NCI-H345 treated with DMSO at 0.1 percent for 48 hours (cell line): ENCODE measurements around the gene SLC12A3.

Experiments
- DNase-seq: peaks from one replicate; lab custom pipeline; 2025; ENCODE audit not compliant: unreplicated experiment; lab: John Stamatoyannopoulos, UW

Gene SLC12A3

DNA sequence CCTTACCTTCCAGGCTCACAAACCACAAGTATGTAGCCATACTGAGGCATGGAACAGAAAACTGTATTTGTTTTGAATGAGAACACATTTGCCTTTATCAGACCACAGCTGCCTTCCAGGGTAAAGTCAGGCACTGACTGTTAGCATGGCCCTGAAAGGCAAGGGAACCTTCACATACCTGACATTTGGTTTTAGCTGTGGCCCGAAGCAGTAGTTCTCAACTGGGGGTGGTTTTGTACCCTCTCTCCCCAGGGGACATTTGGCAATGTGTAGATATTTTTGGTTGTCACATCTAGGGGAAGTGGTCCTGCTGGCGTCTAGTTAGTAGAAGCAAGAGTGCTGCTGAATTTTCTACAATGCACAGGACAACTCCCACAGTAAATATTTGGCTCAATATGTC is 76.1 kb downstream of the SLC12A3 start:
- DNase-seq: no peak

DNA sequence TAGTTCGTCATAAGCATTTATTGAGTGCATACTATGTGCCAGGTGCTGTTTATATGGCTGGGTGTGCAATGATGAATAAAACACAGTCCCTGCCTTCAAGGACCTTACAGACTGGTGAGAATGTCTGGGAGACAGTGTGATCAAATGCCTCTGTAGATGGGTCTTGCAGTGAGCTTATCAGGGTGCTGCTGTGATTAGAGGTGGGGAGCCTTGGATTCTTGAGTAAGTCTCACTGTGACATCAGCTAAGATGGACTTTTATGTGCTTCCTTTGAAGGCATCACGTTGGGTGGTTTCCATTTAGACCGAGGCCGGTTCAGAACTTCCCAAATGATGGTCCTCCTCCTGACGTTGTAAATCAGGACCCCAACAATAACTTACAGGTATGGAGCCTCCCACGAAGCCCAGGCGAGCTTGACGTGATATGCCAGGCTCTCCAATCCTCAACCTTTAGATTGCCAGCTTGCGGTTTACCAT is 76.9 kb downstream of the SLC12A3 start:
- no peak for DNase-seq

DNA sequence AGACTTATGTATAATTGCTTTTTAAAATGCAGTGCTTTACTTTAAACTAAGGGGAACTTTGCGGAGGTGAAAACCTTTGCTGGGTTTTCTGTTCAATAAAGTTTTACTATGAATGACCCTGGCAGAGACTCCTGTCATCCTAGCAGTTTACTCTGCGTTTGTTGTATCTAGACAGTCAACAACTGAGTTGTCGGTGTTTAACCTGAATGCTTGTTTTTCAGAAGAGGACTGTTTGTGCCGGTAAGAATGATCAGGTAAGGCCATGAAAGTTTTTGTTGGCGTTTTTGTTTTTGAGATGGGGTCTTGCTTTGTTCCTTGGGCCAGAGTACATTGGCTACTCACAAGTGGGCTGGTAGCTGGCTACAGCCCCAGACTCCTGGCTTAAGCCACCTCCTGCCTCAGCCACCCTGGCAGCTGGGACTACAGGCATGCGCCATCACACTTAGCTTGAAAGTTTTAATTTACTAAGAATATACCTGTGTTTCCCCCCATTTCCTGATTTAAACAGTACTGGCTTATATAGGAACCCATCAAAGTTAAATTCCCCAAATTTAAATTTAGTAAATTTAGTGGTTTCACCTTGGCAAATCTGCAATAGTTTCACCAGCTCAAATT is 78.9 kb downstream of the SLC12A3 start:
- no peak for DNase-seq

DNA sequence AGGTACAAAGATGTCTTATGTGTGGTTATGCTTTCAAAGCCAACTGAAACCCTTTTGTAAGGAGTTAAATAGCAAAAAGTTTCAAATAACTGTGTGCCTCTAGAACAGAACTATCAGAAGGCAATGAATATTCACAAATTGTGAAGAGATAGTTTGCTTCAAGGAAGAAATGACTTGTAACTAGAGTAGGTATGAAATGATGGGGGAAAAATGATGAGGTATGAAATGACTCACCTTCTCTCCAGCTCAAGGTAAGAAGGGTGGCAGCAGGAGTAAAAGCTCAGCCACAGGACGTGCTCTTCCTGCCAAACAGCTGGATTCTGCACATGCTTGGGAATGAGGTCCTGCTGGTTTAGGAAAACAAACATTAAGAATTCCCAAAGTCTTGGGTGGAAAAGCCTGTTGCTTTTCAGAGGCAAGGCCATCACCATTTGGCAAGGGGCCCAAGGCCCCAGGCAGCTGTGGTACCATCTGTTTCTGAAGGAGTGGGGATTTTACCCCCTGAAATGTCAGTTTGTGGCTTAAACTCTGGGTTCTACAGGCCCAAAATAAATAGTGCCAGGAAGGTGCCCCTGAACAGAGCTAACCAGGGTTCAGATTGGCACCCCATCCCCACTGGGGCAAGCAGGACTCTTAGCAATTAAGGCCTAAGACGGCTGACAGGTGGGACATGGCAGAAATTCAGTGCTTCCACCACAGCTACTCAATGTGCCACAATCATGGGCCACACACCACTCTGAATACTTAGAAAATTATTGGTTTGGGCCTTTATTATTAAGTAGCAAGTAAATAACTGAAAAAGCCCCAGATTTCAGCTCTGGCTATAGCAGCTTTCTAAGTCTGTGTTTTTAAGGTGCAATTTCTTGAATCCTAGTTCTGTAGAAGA is 80.2 kb downstream of the SLC12A3 start:
- DNase-seq: no peak

DNA sequence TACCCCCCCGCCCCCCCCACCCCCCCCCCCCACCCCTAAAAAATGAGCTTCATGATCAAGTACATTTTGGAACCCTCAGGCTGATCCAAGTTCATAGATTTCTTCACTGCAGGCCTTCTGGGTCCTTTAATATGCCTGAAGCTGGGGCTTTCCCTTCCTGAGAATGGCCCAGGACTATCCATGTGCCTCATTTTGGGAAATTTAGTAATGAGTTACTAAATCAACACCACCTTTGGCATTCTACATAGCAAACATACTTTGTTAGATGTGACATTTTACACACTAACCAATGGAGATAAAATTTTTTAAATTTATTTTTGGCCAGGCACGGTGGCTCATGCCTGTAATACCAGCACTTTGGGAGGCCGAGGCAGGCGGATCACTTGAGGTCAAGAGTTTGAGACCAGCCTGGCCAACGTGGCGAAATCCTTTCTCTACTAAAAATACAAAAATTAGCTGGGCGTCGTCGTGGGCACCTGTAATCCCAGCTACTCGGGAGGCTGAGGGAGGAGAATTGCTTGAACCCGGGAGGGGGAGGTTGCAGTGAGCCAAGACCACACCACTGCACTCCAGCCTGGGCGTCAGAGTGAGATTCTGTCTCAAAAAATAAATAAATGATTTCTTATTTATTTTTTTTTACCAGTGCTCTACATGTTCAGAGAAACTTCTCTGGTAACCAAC is 81.0 kb downstream of the SLC12A3 start:
- no peak for DNase-seq

DNA sequence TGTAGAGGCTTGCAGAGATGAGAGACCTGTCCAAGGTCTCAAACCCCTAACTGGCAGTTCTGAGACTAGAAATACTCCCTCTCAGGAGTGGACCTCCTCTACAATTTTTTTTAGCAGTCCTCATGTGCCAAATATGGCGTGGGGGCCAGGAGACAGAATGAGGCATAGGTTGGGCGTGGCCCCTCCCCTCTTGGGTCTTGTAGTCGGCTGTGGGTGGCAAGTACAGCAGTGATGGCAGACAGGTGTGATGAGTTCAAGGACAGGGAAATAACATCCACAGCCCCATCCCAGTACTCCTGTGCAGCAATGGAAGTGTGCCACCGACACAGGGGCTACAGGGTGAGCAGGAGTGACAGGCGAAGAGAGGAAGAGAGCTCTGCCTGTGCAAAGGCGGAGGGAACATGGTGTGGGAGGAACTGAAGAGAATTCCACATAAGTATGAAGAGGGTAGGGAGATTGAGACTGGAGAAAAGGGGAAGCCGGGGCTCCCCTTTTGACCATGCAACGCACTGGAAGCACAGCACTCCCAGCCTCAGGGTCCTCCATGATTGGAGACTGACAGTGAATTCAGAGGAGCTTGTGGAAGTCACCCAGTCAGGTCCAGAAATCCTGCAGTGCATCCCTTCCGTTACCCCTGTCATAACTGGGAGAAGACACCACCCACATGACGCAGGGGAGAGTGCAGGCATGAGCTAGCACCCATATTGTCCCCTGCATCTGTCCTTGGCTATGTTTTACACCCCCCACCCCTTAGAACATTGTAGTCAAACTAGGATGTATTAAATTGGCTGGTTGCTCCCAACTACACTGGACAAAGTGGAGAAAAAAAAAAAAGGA is 82.0 kb downstream of the SLC12A3 start:
- DNase-seq: no peak

DNA sequence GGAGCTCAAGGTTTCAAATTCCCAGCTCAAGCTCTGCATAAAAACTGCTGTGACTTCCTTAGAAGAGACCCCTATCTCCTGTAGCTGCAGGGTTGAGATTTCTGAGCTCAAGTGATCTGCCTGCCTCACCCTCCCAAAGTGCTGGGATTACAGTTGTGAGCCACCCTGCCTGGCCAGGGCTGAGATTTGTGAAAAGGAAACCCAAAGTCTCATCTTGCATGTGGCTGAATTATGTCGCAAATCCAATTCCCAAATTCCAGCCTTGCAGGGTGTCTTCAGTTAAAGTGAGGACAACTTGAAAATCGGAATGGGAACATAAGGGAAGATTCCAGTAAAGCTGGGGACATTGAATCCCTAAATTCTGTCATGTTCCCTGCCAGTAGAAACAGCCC is 82.6 kb downstream of the SLC12A3 start:
- no peak for DNase-seq

DNA sequence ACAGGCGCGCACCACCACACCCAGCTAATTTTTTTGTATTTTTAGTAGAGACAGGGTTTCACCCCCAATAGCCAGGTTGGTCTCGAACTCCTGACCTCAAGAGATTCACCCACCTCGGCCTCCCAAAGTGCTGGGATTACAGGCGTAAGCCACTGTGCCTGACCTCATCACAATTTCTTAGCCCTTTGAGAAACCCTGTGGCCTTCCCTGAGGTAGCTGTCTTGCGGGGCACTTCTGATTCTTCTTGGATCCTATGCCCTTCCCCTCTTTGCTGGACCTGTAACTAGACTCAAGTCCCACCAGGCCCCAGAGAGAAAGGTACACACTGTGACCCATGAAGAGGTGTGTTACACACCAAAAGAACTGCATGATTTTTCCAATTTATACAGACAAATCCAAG is 83.2 kb downstream of the SLC12A3 start:
- DNase-seq: no peak

DNA sequence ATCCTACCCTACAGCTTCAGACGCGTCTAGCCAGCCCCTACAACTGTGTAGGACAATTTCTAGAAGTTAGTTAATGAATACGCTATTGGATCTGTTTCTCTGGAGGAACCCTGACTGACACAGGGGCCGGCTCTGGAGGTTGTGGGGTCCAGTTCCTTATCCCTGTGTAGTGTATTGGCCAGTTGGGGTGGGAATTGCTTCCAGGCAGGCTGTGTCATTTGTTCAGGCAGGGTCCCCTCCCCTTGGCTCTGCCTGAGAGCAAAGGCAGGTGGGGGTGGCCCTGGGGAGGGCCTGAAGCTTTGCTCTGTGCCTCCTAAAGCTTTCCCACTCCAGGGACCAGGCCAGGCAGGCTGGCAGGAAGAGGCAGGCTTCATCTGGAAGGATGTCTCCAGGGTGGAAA is 85.0 kb downstream of the SLC12A3 start:
- DNase-seq: no peak

DNA sequence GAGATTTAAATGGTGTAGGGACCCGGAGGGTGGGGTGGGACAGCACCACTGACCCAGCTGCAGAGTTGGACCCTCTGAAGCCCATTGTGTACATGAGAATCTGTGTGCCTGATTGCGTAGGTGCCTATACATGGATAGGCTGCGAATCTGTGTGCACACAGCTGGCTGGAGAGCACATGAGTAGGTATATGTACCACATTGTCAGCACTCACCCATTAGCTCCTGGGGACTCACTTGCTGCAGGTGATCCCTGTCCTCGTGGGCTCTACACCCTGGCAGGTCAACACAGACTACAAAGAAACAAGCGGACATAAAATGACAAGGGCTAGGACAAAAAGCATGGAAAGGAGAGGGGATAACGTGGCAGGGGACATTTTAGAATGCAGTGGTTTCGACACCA is 85.4 kb downstream of the SLC12A3 start:
- DNase-seq: no peak

DNA sequence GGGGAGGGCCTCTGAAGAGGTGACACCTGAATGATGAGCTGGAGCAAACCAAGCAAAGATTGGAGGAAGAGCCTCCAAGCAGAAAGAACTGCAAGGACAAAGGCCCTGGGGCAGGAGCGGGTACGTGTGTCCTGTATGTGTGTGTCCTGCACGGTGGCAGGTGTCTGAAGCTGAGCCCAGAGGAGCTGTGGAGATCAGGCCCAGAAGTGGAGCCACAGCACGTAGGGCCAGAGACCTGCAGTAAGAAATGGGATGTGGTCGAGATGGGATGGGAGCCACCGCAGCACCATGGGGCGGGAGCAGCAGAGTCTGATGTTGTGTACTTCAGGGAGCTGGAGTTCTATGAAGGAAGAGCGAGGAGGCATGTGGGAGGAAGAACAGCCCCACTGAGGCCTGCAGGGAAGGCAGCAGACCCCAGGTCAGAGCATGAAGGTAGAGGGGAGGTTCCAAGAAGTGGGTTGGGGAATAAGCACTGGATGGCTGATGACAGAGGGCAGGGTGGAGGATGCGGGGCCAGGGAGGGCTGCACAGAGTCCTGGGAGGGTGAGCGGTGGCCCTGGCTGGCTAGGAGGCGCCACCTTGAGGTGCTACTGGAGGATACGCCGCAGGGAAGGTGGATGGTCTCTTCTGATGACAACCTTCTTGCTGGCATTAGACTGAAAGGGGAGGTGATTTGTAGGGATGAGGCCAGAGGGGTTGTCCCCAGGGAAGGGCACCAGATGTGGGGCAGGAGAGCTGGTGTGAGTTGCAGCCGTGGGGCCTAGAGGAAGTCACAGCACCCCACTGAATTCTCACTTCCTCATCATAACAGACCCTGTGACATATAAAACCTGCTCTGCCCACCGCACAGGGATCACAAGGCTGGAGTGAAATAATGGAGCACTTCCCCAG is 86.1 kb downstream of the SLC12A3 start:
- DNase-seq: no peak

DNA sequence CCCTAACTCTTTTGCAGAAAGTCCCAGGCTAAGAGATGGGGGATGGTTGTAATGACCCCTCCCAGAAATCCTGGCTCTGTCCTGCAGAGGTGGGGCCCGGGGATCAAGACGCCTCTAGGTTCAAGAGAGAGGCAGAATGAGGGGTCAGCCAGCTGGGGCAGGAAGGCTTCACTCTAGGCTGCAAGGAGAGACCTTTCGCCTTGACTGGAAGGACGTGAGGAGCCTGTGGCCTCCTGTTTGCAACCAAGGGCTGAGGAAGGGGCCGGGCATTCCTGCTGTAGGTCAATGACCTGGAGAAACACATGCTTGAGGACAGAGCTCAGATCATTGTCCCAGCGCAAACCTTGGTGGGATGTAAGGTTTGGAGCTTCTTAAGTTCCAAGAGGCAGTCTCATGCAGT is 88.0 kb downstream of the SLC12A3 start:
- no peak for DNase-seq

DNA sequence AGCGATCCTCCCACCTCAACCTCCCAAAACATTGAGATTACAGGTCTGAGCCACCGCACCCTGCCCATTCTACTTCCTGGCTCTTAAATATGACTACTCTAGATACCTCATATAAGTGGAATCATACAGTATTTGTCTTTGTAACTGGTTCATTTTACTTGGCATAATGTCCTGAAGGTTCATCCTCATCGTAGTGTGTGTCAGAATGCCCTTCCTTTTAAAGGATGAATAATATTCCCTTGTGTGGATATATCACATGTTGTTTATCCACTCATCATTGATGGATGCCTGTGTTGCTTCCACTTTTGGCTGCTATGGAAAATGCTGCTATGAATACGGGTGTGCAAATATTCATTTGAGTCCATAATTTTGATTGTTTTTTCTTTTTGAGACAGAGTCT is 91.1 kb downstream of the SLC12A3 start:
- no peak for DNase-seq

DNA sequence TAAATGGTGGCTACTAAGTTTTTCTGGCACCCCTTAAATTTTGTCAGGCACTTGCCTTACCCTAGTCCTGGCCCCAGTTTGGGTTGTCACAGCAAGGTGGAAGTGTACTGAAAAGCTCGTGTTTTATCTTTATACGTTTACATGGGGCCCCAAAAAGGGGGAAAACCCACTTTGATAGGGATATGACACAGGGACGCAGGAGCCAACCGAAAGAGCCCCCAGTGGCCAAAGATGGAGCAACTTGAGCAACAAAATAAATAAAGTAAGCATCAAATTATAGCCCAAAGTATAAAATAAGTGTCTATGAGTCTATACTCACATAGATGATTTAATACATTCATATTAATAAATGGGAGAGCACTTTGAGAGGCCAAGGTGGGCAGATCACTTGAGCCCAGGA is 91.7 kb downstream of the SLC12A3 start:
- no peak for DNase-seq

DNA sequence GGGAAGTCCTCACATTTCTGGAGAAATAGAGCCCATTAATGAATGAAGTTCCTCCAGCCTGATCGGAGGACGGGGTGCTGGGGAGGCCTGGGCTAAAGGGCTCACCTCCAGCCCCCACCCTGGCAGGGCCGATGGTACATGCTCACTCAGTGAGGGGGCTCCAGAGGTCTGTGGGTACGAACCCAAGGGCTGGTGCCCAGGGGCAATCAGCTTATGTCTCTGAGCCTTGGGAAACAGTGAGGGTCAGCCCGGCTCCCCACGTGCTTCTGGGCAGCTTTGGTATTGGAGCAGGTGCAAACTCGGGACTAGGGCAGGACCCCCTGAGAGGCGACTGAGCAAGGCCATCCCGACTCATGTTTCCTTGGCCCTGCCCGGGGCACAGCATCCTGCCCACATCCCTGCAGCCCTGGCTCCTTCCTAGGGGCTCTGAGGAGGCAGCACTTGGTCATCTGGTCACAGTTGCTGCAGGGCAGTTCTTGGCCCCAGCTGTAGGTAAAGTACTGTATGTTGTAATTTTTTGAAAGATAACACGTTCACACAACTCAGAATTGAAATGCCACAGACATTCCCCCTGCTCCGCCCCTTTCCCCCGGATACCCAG is 95.8 kb downstream of the SLC12A3 start:
- DNase-seq: no peak

DNA sequence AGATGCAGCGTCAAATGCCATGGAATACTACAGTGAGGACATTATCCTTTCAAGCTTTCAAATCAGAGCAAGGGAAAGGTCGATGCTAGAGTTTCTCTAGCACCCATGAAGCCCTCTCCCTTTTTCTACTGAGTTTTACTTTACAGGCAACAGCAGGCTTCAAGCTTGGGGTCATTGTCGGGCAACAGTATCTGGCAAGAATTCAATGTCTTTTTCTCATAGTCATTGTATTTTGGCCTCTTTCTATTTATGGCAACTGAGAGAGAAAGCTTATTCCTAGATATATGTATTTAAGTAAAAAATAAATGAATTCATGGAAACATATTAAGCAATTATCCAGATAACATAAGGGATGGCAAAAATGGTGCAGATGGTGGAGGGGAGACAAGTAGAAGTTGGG is 96.4 kb downstream of the SLC12A3 start:
- DNase-seq: no peak

DNA sequence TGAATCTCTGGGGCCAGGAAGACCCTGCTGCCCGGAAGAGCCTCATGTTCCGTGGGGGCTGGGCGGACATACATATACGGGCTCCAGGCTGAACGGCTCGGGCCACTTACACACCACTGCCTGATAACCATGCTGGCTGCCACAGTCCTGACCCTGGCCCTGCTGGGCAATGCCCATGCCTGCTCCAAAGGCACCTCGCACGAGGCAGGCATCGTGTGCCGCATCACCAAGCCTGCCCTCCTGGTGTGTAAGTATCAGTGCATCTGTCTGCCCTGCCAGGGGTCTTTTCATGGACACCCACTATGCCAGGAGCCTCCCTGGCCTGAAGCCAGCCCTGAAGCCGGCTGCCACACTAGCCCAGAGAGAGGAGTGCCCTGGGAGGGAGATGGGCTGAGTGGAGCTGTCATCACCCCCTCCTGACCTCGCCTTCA is 96.9 kb downstream of the SLC12A3 start, which contains the start of gene CETP:
Gene CETP, plus strand, starts transcription at position 100 of the 431 bp plus-strand sequence. Its CDS starts 30 bp downstream, at position 130.
- DNase-seq: no peak

DNA sequence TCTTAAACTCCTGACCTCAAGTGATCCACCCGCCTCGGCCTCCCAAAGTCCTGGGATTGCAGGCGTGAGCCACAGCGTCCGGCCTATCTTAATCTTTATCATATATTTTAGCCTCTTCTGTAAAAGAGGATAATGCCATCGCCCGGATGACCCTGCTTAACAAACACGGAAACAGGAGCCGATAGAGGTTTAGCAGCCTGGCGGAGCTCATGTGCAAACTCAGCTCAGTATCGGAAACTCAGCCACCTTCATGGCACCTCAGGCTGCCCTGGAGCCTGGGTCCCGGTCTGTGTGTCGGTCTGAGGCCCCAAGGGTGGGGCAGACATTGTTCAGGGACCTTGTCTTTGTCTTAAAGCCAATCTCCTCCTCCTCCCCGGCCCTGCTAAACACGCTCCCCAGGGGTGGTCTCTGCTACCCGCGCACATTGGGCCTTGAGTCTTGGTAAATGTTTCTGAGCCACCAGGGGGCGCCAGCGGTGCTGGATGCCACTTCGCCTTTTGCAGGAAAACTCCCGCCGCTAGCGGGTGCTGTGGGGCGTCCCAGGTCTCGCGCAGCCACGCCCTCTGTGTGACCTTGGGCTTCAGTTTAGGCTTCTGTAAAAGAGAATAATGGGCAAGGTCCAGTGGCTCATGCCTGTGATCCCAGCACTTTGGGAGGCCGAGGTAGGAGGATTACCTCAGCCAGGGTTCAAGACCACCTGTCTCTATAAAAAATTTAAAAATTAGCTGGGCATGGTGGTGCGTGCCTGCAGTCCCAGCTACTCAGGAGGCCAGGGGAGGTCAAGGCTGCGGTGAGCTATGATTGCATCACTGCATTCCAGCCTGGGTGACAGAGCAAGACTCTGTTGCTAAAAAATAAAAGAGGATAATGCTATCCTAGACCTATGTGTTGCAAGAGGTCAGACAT is 99.5 kb downstream of the SLC12A3 start:
- no peak for DNase-seq
